ENCODE measurements around the gene XBP1.

The XBP1 gene

DNA sequence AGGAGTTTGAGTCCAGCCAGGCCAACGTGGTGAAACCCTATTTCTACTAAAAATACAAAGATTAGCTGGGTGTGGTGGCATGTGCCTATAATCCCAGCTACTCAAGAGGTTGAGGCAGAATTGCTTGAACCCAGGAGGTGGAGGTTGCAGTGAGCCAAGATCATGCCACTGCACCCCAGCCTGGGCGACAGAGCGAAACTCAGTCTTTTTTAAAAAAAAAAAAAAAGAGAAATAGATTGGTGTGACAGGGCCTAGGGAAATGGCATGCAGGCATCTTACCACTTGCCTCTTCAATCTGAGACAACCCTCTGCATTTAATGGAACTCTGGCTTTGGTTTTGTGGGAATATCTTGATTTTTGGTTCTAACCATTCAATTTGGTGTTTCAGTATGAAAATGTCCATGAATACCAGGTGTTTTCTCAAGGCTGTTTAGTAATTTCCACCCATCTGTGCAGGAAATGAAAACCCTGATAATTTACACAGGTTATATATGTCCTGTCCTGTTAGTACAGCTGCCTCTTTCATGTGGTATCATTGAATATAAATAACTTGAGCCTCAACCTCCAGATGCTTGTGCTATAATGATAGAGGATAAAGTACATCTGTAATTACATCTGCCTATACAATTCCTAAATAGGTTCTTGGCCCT lies 8.4 kb downstream of the XBP1 start:
- TF ChIP-seq POLR2AphosphoS5 (IDR thresholded peaks at IDR 0.05; ENCODE audit: borderline replicate concordance, low read depth, low read length) (no peak), FOXP2 (optimal IDR thresholded peaks at IDR 0.05; ENCODE audit: control extremely low read depth, extremely low read length, insufficient read depth) (no peak), EZH2 (IDR thresholded peaks at IDR 0.05) (no peak)
- Histone ChIP-seq H3K9ac (ENCODE audit: insufficient read length) (no peak overlapping the region), H3K9me3 (ENCODE audit: low read depth, low read length) (no peaks in the 10 kb centered on the region), H3K36me3 (ENCODE audit: insufficient read depth, low read length) (peaks cover 54% of the 10 kb centered on the region), H3K27ac (no peak overlapping the region), H3K4me3 (no peak overlapping the region)
- no peak for DNase-seq (ENCODE audit: low read depth, low spot score)

DNA sequence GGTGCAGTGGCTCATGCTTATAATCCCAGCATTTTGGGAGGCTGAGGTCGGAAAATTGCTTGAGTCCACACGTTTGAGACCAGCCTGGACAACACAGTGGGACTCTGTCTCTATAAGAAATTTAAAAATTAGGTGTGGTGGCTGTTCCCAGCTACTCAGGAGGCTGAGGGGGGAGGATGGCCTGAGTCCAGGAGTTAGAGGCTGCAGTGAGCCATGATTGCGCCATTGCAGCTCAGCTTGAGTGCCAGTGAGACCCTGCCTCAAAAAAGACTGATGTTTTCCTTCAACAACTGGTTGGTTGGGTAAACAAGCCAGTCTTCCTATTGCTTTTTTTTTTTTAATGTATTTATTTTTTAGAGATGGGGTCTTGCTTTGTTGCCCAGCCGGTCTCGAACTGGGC lies 9.2 kb downstream of the XBP1 start:
- no peak overlapping the region for H3K27ac ChIP-seq
- no peak overlapping the region for H3K4me3 ChIP-seq
- H3K9ac ChIP-seq (ENCODE audit: insufficient read length) = no peak overlapping the region
- DNase-seq (ENCODE audit: low read depth, low spot score) = no peak
- peaks cover 54% of the 10 kb centered on the region for H3K36me3 ChIP-seq (ENCODE audit: insufficient read depth, low read length)
- H3K9me3 ChIP-seq (ENCODE audit: low read depth, low read length) = no peaks in the 10 kb centered on the region
- no peak for TF ChIP-seq POLR2AphosphoS5 (IDR thresholded peaks at IDR 0.05; ENCODE audit: borderline replicate concordance, low read depth, low read length)
- TF ChIP-seq FOXP2 (optimal IDR thresholded peaks at IDR 0.05; ENCODE audit: control extremely low read depth, extremely low read length, insufficient read depth) = no peak
- TF ChIP-seq EZH2 (IDR thresholded peaks at IDR 0.05) = no peak

DNA sequence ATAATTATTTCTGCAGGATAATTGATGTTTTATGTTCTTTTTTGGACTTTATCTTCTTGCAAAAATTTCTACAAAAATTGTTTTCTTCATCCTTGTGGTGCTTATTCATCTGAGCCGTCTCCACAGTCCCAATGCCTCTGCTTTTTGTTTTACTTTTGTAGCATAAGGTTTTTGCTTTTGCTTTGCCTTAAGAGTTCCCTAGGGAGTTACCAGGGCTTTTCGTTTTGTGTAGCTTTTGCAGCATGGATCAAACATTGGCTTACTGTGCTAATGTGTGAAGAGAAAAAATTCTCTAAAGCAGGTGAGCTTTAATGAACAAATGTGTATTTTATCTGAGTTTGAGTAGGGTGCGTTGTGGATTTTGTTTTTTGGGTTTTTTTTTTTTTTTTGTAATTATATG lies 11.8 kb downstream of the XBP1 start:
- Histone ChIP-seq H3K9me3 (ENCODE audit: low read depth, low read length) (no peaks in the 10 kb centered on the region), H3K9ac (ENCODE audit: insufficient read length) (no peak overlapping the region), H3K36me3 (ENCODE audit: insufficient read depth, low read length) (peaks cover 54% of the 10 kb centered on the region), H3K27ac (no peak overlapping the region), H3K4me3 (no peak overlapping the region)
- no peak for DNase-seq (ENCODE audit: low read depth, low spot score)
- no peak for TF ChIP-seq FOXP2 (optimal IDR thresholded peaks at IDR 0.05; ENCODE audit: control extremely low read depth, extremely low read length, insufficient read depth)
- no peak for TF ChIP-seq EZH2 (IDR thresholded peaks at IDR 0.05)
- no peak for TF ChIP-seq POLR2AphosphoS5 (IDR thresholded peaks at IDR 0.05; ENCODE audit: borderline replicate concordance, low read depth, low read length)

DNA sequence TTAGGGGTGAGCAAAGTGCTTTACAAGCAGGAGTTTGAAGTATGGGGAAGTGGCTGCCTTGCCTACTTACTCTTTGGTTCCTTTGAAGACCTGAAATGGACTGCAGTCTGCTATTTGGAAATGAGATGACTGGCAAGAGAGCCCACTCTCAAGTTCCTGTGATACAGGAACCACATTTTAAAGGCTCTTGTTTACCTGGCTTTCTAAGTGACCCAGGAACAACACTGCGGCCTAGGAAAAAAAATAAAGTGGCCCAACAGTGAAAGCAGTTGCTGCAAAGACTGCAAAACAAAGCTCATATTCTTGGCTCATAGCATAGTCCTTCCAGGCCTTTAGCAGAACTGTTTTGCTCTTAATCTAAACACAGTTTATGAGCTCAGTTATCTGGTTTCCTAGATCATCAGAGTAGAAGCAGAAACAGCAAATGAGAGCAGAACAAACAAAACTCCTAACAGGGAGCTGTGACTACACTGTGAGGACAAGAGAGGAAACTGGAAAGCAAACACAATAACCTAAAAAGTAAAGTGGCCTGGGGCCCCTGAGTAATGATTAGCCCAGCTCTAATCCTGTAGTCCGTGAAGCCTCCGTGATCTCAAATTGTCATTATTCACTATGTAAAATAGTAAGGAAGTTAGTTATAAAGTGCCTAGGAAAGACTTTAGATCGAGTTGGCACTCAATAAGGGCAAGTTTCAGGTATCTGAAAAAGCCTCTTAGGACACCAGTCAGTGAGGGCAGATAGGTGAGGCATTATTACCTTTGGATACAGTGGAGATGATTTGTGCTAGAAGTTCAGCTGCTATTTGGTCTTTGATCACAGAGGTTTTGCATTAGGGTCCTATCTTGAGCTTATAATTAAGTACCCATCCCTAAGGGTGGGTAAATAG lies 16.3 kb downstream of the XBP1 start:
- TF ChIP-seq FOXP2 (optimal IDR thresholded peaks at IDR 0.05; ENCODE audit: control extremely low read depth, extremely low read length, insufficient read depth) (no peak), POLR2AphosphoS5 (IDR thresholded peaks at IDR 0.05; ENCODE audit: borderline replicate concordance, low read depth, low read length) (no peak)
- H3K9me3 ChIP-seq (ENCODE audit: low read depth, low read length) = no peaks in the 10 kb centered on the region
- H3K36me3 ChIP-seq (ENCODE audit: insufficient read depth, low read length) = peaks cover 80% of the 10 kb centered on the region
- no peak overlapping the region for H3K4me3 ChIP-seq
- no peak overlapping the region for H3K27ac ChIP-seq
- no peak overlapping the region for H3K9ac ChIP-seq (ENCODE audit: insufficient read length)
- no peak for DNase-seq (ENCODE audit: low read depth, low spot score)

DNA sequence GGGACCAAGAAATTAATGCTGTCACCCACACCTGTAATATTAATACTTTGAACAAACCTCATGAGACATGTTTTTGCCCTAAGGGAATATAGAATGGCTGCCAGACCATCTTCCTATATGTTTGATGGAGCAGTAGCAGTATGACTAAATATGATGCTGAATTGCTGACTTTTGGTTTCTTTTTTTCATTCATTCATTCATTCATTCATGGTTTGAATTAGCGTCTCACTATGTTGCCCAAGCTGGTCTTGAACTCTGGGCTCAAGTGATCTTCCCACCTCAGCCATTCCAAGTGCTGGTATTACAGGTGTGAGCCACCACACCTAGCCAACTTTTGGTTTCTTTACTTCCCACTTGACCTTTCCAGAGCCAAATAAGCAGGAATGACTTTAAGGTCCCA lies 20.1 kb downstream of the XBP1 start:
- no peak for TF ChIP-seq POLR2AphosphoS5 (IDR thresholded peaks at IDR 0.05; ENCODE audit: borderline replicate concordance, low read depth, low read length)
- no peak for TF ChIP-seq FOXP2 (optimal IDR thresholded peaks at IDR 0.05; ENCODE audit: control extremely low read depth, extremely low read length, insufficient read depth)
- no peak for TF ChIP-seq EZH2 (IDR thresholded peaks at IDR 0.05)
- no peak overlapping the region for H3K9ac ChIP-seq (ENCODE audit: insufficient read length)

DNA sequence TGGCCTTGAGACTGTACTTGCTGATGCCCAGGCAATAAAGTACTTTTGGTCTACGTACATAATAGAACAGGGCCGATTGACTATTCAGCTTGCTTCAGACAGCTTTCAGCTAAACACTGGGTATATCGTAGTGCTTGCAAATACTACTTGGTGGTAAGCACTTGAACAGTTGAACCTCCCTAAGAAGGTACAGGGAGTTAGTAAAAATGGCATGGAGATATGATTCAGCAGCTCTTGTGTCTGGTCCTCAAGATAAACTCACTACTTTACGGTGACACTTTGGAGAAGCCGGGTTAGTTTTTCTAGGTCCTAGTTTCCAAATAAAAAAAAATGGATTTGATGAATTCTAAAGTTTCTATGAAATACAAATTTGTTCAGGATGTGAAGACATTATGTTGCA lies 20.5 kb downstream of the XBP1 start:
- Histone ChIP-seq H3K9ac (ENCODE audit: insufficient read length) (no peak overlapping the region), H3K4me3 (no peak overlapping the region), H3K9me3 (ENCODE audit: low read depth, low read length) (no peaks in the 10 kb centered on the region), H3K36me3 (ENCODE audit: insufficient read depth, low read length) (peaks cover 78% of the 10 kb centered on the region), H3K27ac (peak overlapping the region; percentile 5; the same call in 1 of the 2 replicates)
- no peak for TF ChIP-seq FOXP2 (optimal IDR thresholded peaks at IDR 0.05; ENCODE audit: control extremely low read depth, extremely low read length, insufficient read depth)
- TF ChIP-seq EZH2 (IDR thresholded peaks at IDR 0.05) = no peak
- TF ChIP-seq POLR2AphosphoS5 (IDR thresholded peaks at IDR 0.05; ENCODE audit: borderline replicate concordance, low read depth, low read length) = no peak
- DNase-seq (ENCODE audit: low read depth, low spot score) = no peak

More for the DNA sequence above, 20.1 kb downstream of the XBP1 start:
- H3K27ac ChIP-seq = no peak overlapping the region
- DNase-seq (ENCODE audit: low read depth, low spot score) = no peak
- no peaks in the 10 kb centered on the region for H3K9me3 ChIP-seq (ENCODE audit: low read depth, low read length)
- H3K36me3 ChIP-seq (ENCODE audit: insufficient read depth, low read length) = peaks cover 78% of the 10 kb centered on the region
- no peak overlapping the region for H3K4me3 ChIP-seq

DNA sequence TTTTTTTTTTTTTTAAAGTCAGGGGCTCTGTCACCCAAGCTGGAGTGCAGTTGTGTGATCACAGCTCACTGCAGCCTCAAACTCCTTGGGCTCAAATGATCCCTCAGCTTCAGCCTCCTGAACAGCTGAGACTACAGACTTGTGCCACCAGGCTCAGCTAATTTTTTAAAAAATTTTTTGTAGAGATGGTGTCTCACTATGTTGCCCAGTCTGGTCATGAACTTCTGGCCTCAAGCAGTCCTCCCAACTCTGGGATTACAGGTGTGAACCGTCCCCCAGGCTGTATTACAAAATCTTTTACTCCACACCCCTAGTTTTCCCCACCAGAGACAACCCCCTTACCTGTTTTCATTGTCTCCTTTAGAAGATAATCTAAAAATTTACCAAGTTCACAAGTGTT lies 26.0 kb downstream of the XBP1 start:
- Histone ChIP-seq H3K9me3 (ENCODE audit: low read depth, low read length) (no peaks in the 10 kb centered on the region), H3K36me3 (ENCODE audit: insufficient read depth, low read length) (peaks cover 39% of the 10 kb centered on the region), H3K27ac (no peak overlapping the region), H3K4me3 (no peak overlapping the region), H3K9ac (ENCODE audit: insufficient read length) (no peak overlapping the region)
- DNase-seq (ENCODE audit: low read depth, low spot score) = no peak
- TF ChIP-seq POLR2AphosphoS5 (IDR thresholded peaks at IDR 0.05; ENCODE audit: borderline replicate concordance, low read depth, low read length) (no peak), FOXP2 (optimal IDR thresholded peaks at IDR 0.05; ENCODE audit: control extremely low read depth, extremely low read length, insufficient read depth) (no peak), EZH2 (IDR thresholded peaks at IDR 0.05) (no peak)

DNA sequence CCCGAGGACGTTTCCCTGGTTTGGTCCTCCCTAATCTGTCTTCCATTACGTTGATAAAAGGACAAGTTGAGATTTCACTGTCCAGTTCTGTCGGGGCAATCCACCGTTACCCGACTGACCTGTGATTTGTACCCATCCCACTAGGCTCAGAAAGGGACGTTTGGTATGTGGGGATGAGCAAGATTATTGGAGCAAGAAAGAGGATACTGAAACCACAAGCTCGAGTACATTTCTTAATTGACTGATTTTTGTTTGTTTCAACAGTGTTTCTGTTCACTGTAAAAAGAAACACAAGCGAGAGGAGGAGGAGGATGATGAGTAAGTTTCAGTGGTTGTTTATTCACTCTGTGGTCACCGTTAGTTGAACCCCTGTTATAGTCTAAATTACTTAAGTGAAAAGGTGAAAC lies 26.9 kb downstream of the XBP1 start:
- no peak for DNase-seq (ENCODE audit: low read depth, low spot score)
- Histone ChIP-seq H3K27ac (0 out of 2 replicates have a peak overlapping the region, but pooled peaks have one; percentile 30), H3K9me3 (ENCODE audit: low read depth, low read length) (no peaks in the 10 kb centered on the region), H3K4me3 (peak overlapping the region; percentile 92), H3K36me3 (ENCODE audit: insufficient read depth, low read length) (peaks cover 36% of the 10 kb centered on the region), H3K9ac (ENCODE audit: insufficient read length) (peak overlapping the region; percentile 96)
- TF ChIP-seq EZH2 (IDR thresholded peaks at IDR 0.05) (no peak), POLR2AphosphoS5 (IDR thresholded peaks at IDR 0.05; ENCODE audit: borderline replicate concordance, low read depth, low read length) (no peak), FOXP2 (optimal IDR thresholded peaks at IDR 0.05; ENCODE audit: control extremely low read depth, extremely low read length, insufficient read depth) (no peak)
